Measurements from ENCODE around the gene TMEM165.

The TMEM165 gene

DNA sequence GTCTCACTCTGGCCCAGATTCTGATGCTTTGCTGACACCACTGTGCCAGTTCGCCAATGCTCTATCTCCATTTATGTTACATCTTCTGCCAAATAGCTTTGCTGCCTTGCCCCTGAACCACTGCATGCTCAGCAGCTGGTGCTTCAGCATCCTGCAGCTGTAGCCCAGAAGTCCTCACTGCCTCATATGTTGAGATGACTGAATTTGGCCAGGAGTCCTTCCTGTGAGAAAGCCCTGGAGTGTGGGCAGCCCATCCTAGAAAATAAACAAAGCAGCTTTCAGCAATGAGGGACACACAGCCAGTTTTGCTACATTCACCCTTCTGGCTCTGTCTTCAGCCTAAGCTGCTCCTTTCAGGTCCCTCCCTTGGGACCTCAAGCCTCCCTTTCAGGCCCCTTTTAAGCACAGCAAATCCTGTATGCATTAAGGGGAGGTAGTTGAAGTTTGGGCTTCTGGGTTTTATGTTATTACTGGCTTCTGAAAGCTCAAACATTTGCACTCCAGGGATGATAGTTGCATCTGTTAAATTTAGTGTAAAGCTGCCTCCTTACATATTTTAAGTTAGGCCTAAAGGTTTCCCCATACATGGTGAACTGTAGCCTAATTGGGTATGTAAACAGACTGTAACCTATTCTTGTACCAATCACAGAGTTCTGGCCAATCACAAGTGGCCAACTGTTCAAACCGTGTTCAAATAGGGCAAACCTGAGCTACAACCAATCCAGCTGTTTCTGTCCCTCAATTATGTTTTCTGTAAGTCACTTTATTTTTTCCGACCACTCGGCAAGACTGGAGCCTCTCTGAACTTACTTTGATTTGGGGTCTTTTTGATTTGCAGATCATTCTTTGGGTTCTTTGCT is 2.1 kb upstream of the TMEM165 start:
- ChIA-PET POLR2A (no interaction called here), CTCF (interaction anchor here (0.5 to 1.0 kb wide), 2 partner anchors 47 to 483 kb away, joined by 3 to 4 read pairs; no protein-coding TSS in a partner anchor)
- Histone ChIP-seq H3K4me3 (ENCODE audit: low read depth, low read length) (no peak overlapping the region), H3K27ac (ENCODE audit: extremely low read depth, low read depth, low read length) (no peak overlapping the region), H3K9me3 (ENCODE audit: control insufficient read depth, insufficient read depth, low read depth, low read length) (no peaks in the 10 kb centered on the region), H3K4me1 (ENCODE audit: control insufficient read depth, insufficient read depth, low read length) (no peaks in the 10 kb centered on the region), H3K36me3 (ENCODE audit: control insufficient read depth in 2 of 2, insufficient read depth in 1 of 2, low read length in 2 of 2) (peaks cover 0 to 8% of the 10 kb centered on the region in 2 experiments; a peak in 1 of 3 replicates)
- TF ChIP-seq ZNF335 (tag by site-specific recombination; conservative IDR thresholded peaks at IDR 0.05) (peak; percentile 19; the same call in 1 of the 2 replicates), ZNF600 (tag by site-specific recombination; IDR thresholded peaks at IDR 0.05) (no peak)

- Histone ChIP-seq H3K27ac (ENCODE audit: extremely low read depth, low read depth, low read length) (peak overlapping the region; percentile 87; the same call in 1 of the 2 replicates), H3K4me1 (ENCODE audit: control insufficient read depth, insufficient read depth, low read length) (no peaks in the 10 kb centered on the region), H3K4me3 (ENCODE audit: low read depth, low read length) (peak overlapping the region; percentile 89), H3K36me3 (ENCODE audit: control insufficient read depth in 2 of 2, insufficient read depth in 1 of 2, low read length in 2 of 2) (peaks cover 0 to 11% of the 10 kb centered on the region in 2 experiments; a peak in 1 of 3 replicates), H3K9me3 (ENCODE audit: control insufficient read depth, insufficient read depth, low read depth, low read length) (no peaks in the 10 kb centered on the region)
- ChIA-PET POLR2A (interaction anchor here (1.0 to 2.1 kb wide), 4 partner anchors 9 to 151 kb away, joined by 3 to 14 read pairs (median 8); partner anchors contain the start of genes CLOCK and SRD5A3), CTCF (interaction anchor here (0.7 to 0.9 kb wide), 3 partner anchors 48 to 1150 kb away, joined by 3 to 4 read pairs (median 3); no protein-coding TSS in a partner anchor)
- TF ChIP-seq GFI1B (tag by site-specific recombination; IDR thresholded peaks at IDR 0.05) (no peak), ELK4 (IDR thresholded peaks at IDR 0.05; ENCODE audit: borderline replicate concordance, low read depth, low read length) (no peak), ZNF121 (tag by site-specific recombination; IDR thresholded peaks at IDR 0.05) (no peak), REPIN1 (tag by site-specific recombination; IDR thresholded peaks at IDR 0.05; ENCODE audit: low read depth) (no peak), ZNF670 (tag by site-specific recombination; IDR thresholded peaks at IDR 0.05; ENCODE audit: low read depth) (no peak), PBX3 (CRISPR knock-in tag; IDR thresholded peaks at IDR 0.05) (no peak), ZNF404 (tag by site-specific recombination; IDR thresholded peaks at IDR 0.05) (no peak), ZNF148 (tag by site-specific recombination; IDR thresholded peaks at IDR 0.05; ENCODE audit: borderline replicate concordance) (no peak), ZNF157 (tag by site-specific recombination; IDR thresholded peaks at IDR 0.05) (no peak), ZBTB6 (tag by site-specific recombination; IDR thresholded peaks at IDR 0.05) (no peak)
- TF ChIP-seq, protein P1, sequence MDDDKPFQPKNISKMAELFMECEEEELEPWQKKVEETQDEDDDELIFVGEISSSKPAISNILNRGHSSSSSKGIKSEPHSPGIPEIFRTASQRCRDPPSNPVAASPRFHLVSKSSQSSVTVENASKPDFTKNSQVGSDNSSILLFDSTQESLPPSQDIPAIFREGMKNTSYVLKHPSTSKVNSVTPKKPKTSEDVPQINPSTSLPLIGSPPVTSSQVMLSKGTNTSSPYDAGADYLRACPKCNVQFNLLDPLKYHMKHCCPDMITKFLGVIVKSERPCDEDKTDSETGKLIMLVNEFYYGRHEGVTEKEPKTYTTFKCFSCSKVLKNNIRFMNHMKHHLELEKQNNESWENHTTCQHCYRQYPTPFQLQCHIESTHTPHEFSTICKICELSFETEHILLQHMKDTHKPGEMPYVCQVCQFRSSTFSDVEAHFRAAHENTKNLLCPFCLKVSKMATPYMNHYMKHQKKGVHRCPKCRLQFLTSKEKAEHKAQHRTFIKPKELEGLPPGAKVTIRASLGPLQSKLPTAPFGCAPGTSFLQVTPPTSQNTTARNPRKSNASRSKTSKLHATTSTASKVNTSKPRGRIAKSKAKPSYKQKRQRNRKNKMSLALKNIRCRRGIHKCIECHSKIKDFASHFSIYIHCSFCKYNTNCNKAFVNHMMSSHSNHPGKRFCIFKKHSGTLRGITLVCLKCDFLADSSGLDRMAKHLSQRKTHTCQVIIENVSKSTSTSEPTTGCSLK (tag by site-specific recombination; IDR thresholded peaks at IDR 0.05), result no peak
- TF ChIP-seq, protein P2, sequence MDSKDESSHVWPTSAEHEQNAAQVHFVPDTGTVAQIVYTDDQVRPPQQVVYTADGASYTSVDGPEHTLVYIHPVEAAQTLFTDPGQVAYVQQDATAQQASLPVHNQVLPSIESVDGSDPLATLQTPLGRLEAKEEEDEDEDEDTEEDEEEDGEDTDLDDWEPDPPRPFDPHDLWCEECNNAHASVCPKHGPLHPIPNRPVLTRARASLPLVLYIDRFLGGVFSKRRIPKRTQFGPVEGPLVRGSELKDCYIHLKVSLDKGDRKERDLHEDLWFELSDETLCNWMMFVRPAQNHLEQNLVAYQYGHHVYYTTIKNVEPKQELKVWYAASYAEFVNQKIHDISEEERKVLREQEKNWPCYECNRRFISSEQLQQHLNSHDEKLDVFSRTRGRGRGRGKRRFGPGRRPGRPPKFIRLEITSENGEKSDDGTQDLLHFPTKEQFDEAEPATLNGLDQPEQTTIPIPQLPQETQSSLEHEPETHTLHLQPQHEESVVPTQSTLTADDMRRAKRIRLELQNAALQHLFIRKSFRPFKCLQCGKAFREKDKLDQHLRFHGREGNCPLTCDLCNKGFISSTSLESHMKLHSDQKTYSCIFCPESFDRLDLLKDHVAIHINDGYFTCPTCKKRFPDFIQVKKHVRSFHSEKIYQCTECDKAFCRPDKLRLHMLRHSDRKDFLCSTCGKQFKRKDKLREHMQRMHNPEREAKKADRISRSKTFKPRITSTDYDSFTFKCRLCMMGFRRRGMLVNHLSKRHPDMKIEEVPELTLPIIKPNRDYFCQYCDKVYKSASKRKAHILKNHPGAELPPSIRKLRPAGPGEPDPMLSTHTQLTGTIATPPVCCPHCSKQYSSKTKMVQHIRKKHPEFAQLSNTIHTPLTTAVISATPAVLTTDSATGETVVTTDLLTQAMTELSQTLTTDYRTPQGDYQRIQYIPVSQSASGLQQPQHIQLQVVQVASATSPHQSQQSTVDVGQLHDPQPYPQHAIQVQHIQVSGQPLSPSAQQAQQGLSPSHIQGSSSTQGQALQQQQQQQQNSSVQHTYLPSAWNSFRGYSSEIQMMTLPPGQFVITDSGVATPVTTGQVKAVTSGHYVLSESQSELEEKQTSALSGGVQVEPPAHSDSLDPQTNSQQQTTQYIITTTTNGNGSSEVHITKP (tag by site-specific recombination; IDR thresholded peaks at IDR 0.05), result no peak
- TF ChIP-seq, protein P3, sequence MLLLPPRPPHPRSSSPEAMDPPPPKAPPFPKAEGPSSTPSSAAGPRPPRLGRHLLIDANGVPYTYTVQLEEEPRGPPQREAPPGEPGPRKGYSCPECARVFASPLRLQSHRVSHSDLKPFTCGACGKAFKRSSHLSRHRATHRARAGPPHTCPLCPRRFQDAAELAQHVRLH (tag by site-specific recombination; IDR thresholded peaks at IDR 0.05), result no peak
- TF ChIP-seq, protein P4, sequence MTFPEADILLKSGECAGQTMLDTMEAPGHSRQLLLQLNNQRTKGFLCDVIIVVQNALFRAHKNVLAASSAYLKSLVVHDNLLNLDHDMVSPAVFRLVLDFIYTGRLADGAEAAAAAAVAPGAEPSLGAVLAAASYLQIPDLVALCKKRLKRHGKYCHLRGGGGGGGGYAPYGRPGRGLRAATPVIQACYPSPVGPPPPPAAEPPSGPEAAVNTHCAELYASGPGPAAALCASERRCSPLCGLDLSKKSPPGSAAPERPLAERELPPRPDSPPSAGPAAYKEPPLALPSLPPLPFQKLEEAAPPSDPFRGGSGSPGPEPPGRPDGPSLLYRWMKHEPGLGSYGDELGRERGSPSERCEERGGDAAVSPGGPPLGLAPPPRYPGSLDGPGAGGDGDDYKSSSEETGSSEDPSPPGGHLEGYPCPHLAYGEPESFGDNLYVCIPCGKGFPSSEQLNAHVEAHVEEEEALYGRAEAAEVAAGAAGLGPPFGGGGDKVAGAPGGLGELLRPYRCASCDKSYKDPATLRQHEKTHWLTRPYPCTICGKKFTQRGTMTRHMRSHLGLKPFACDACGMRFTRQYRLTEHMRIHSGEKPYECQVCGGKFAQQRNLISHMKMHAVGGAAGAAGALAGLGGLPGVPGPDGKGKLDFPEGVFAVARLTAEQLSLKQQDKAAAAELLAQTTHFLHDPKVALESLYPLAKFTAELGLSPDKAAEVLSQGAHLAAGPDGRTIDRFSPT (tag by site-specific recombination; IDR thresholded peaks at IDR 0.05), result no peak
Observed at GRCh38 chr4:55395218-55395528, 584 bp upstream of the TMEM165 start.

All from HEK293 (cell line).